Large intestine (tissue), 3 donors: ENCODE measurements around the gene C9orf152. TPM values are rescaled to one million over a fixed set of nuclear protein-coding genes. Genes with fewer than 3 reads are reported as not detected.
"Not testable (repeated sequence)": the region's sequence is repeated elsewhere in the genome, so short reads cannot be mapped to it uniquely, and the experiment has no call there.

Experiments
- DNase-seq, 2 donors: peaks; one replicate each; pipeline versions ENCODE4 v3.0.0 to v3.0.0-alpha.2; 2013
- H3K27ac ChIP-seq: one replicate; pipeline ENCODE4 v1.5.1; 2013; ENCODE audit warnings: low read length
- H3K27me3 ChIP-seq: 2 replicates; pipeline ENCODE4 v1.6.1; 2013; ENCODE audit warnings: low read length; ENCODE audit not compliant: control insufficient read depth, insufficient read depth
- H3K36me3 ChIP-seq: 2 replicates; pipeline ENCODE4 v1.6.1; 2013; ENCODE audit warnings: low read length; ENCODE audit not compliant: control insufficient read depth, insufficient read depth
- H3K4me1 ChIP-seq: one replicate; pipeline ENCODE4 v1.6.1; 2013; ENCODE audit warnings: low read length; ENCODE audit not compliant: control insufficient read depth, insufficient read depth
- H3K4me3 ChIP-seq: one replicate; pipeline ENCODE4 v1.5.1; 2013; ENCODE audit warnings: low read length
- H3K9me3 ChIP-seq: one replicate; pipeline ENCODE4 v1.6.1; 2013; ENCODE audit warnings: mild to moderate bottlenecking, low read depth, low read length, moderate library complexity; ENCODE audit not compliant: control insufficient read depth
- WGBS: methylation state at CpG from one replicate; pipeline ENCODE4 v1.1.5; 2013; ENCODE audit warnings: low lambda C conversion rate; ENCODE audit not compliant: insufficient coverage; 5-methylcytosine and 5-hydroxymethylcytosine counted together
- polyA plus RNA-seq: library from polyadenylated mRNA; unstranded; fragments of 120-200 nt; gene quantifications from one replicate; pipeline ENCODE4 v1.2.1, GENCODE V29; 2013

C9orf152 gene
- polyA plus RNA-seq, 1 donor: 7.6 TPM

- Histone ChIP-seq H3K27ac (no peak overlapping the region), H3K27me3 (no peaks in the 10 kb centered on the region), H3K4me1 (peaks cover 31% of the 10 kb centered on the region), H3K9me3 (no peaks in the 10 kb centered on the region), H3K4me3 (no peak overlapping the region), H3K36me3 (no peaks in the 10 kb centered on the region)
- 38% methylated on average over 1 of the region's 10 CpGs for WGBS
- DNase-seq: no peak
These were observed 9.7 kb upstream of the C9orf152 start for GRCh38 chr9:110217656-110218099.

- DNase-seq: peak in 1 of 2 donors; percentile 63
- H3K27ac ChIP-seq: peak overlapping the region; percentile 54
- no peak overlapping the region for H3K4me3 ChIP-seq
- no peaks in the 10 kb centered on the region for H3K36me3 ChIP-seq
- H3K9me3 ChIP-seq: no peaks in the 10 kb centered on the region
- H3K27me3 ChIP-seq: no peaks in the 10 kb centered on the region
- H3K4me1 ChIP-seq: peaks cover 23% of the 10 kb centered on the region
- no CpG with 5 or more reads among the region's 2 CpGs for WGBS
These were observed 6.8 kb upstream of the C9orf152 start for GRCh38 chr9:110214586-110215355.

GRCh38 chr9:110214090-110214489, 6.1 kb upstream of the C9orf152 start:
- H3K4me3 ChIP-seq: no peak overlapping the region
- no CpG with 5 or more reads among the region's 6 CpGs for WGBS
- H3K9me3 ChIP-seq: no peaks in the 10 kb centered on the region
- no peaks in the 10 kb centered on the region for H3K27me3 ChIP-seq
- H3K36me3 ChIP-seq: no peaks in the 10 kb centered on the region
- peak in 1 of 2 donors; percentile 34 for DNase-seq
- H3K27ac ChIP-seq: peak overlapping the region; percentile 54
- peaks cover 23% of the 10 kb centered on the region for H3K4me1 ChIP-seq

GRCh38 chr9:110213413-110214044, 5.6 kb upstream of the C9orf152 start:
- H3K9me3 ChIP-seq: no peaks in the 10 kb centered on the region
- no peaks in the 10 kb centered on the region for H3K36me3 ChIP-seq
- DNase-seq: peak in 1 of 2 donors; percentile 47
- peak overlapping the region; percentile 54 for H3K27ac ChIP-seq
- H3K27me3 ChIP-seq: no peaks in the 10 kb centered on the region
- H3K4me1 ChIP-seq: peaks cover 23% of the 10 kb centered on the region
- WGBS: 83% methylated on average over 1 of the region's 10 CpGs
- no peak overlapping the region for H3K4me3 ChIP-seq

GRCh38 chr9:110207071-110207641, 803 bp downstream of the C9orf152 start:
- peak in 1 of 2 donors; percentile 63 for DNase-seq
- no peaks in the 10 kb centered on the region for H3K36me3 ChIP-seq
- peak overlapping the region; percentile 2 for H3K4me3 ChIP-seq
- peaks cover 5% of the 10 kb centered on the region for H3K27me3 ChIP-seq
- peaks cover 18% of the 10 kb centered on the region for H3K4me1 ChIP-seq
- H3K9me3 ChIP-seq: no peaks in the 10 kb centered on the region
- H3K27ac ChIP-seq: peak overlapping the region; percentile 38
- WGBS: no CpG with 5 or more reads among the region's 6 CpGs

- Histone ChIP-seq H3K9me3 (no peaks in the 10 kb centered on the region), H3K27ac (peak overlapping the region; percentile 38), H3K36me3 (no peaks in the 10 kb centered on the region), H3K27me3 (peaks cover 5% of the 10 kb centered on the region), H3K4me1 (peaks cover 18% of the 10 kb centered on the region), H3K4me3 (peak overlapping the region; percentile 2)
- WGBS: no CpG with 5 or more reads among the region's 1 CpG
- DNase-seq: no peak
These were observed 1.6 kb downstream of the C9orf152 start for GRCh38 chr9:110206389-110206788.

- H3K4me1 ChIP-seq: peaks cover 23% of the 10 kb centered on the region
- not testable (repeated sequence) for H3K4me3 ChIP-seq, H3K27me3 ChIP-seq, H3K36me3 ChIP-seq, H3K9me3 ChIP-seq, H3K27ac ChIP-seq
- peak in 1 of 2 donors; percentile 32 for DNase-seq
- 80% methylated on average over 1 of the region's 5 CpGs for WGBS
These were observed 2.3 kb downstream of the C9orf152 start for GRCh38 chr9:110205612-110206011.

GRCh38 chr9:110202232-110202631, 5.7 kb downstream of the C9orf152 start:
- H3K27ac ChIP-seq: peak overlapping the region; percentile 12
- no peak for DNase-seq
- peaks cover 4% of the 10 kb centered on the region for H3K36me3 ChIP-seq
- peaks cover 30% of the 10 kb centered on the region for H3K4me1 ChIP-seq
- H3K9me3 ChIP-seq: no peaks in the 10 kb centered on the region
- no CpG with 5 or more reads among the region's 6 CpGs for WGBS
- H3K27me3 ChIP-seq: peaks cover 5% of the 10 kb centered on the region
- H3K4me3 ChIP-seq: no peak overlapping the region

GRCh38 chr9:110199643-110200042, 8.3 kb downstream of the C9orf152 start:
- no peaks in the 10 kb centered on the region for H3K9me3 ChIP-seq
- peaks cover 4% of the 10 kb centered on the region for H3K36me3 ChIP-seq
- H3K27ac ChIP-seq: peak overlapping the region; percentile 53
- 40% methylated on average over 2 of the region's 2 CpGs for WGBS
- peaks cover 2% of the 10 kb centered on the region for H3K27me3 ChIP-seq
- H3K4me1 ChIP-seq: peaks cover 25% of the 10 kb centered on the region
- H3K4me3 ChIP-seq: no peak overlapping the region
- peak in 1 of 2 donors; percentile 74 for DNase-seq

- Histone ChIP-seq H3K4me1 (peaks cover 29% of the 10 kb centered on the region), H3K27me3 (peaks cover 5% of the 10 kb centered on the region), H3K9me3 (no peaks in the 10 kb centered on the region), H3K27ac (peak overlapping the region; percentile 4), H3K4me3 (no peak overlapping the region), H3K36me3 (peaks cover 4% of the 10 kb centered on the region)
- WGBS: no CpG with 5 or more reads among the region's 12 CpGs
- no peak for DNase-seq
These were observed 9.6 kb downstream of the C9orf152 start for GRCh38 chr9:110198357-110198756.
